GM23338 (cell line): Measurements from ENCODE around the gene CSPG4. TPM values are rescaled to one million over a fixed set of nuclear protein-coding genes. Genes with fewer than 3 reads are reported as not detected.
A peak's percentile ranks its signal among the peaks of the same experiment; 100 is the strongest.

Experiments used
- ATAC-seq: fragments of 200-7000 bp; cut with Tn5 transposase; 3 replicates; pipeline ENCODE4 v1.9.1; 2020
- DNase-seq: peaks from one replicate; pipeline ENCODE4 v3.0.0-alpha.2; 2015; ENCODE audit warnings: low spot score
- H2AFZ ChIP-seq: fragments of 200-600 bp; sonication (generic); 2 replicates; pipeline ENCODE4 v1.8.0; 2016; ENCODE audit warnings: antibody characterized with exemption, mild to moderate bottlenecking, moderate library complexity
- H3F3A ChIP-seq: fragments of 200-600 bp; sonication (generic); replicated peaks from 2 replicates; pipeline ENCODE4 v1.8.0; 2017; ENCODE audit warnings: antibody characterized with exemption, mixed run types, low read depth
- H3K27ac ChIP-seq: fragments of 200-600 bp; sonication (generic); 2 replicates; pipeline ENCODE4 v1.6.1; 2016; ENCODE audit warnings: low read depth
- H3K27me3 ChIP-seq: fragments of 200-600 bp; sonication (generic); 2 replicates; pipeline ENCODE4 v1.8.0; 2016; ENCODE audit warnings: mild to moderate bottlenecking, mixed run types, moderate library complexity; ENCODE audit not compliant: insufficient read depth
- H3K36me3 ChIP-seq: fragments of 200-600 bp; sonication (generic); 2 replicates; pipeline ENCODE4 v1.8.0; 2016; ENCODE audit warnings: mild to moderate bottlenecking; ENCODE audit not compliant: insufficient read depth
- H3K4me1 ChIP-seq: fragments of 200-600 bp; sonication (generic); 2 replicates; pipeline ENCODE4 v1.8.0; 2016; ENCODE audit warnings: mild to moderate bottlenecking, moderate library complexity; ENCODE audit not compliant: insufficient read depth
- H3K4me2 ChIP-seq: fragments of 200-600 bp; sonication (generic); 2 replicates; pipeline ENCODE4 v1.7.1; 2017; ENCODE audit warnings: mixed run types
- H3K4me3 ChIP-seq: fragments of 200-600 bp; sonication (generic); 2 replicates; pipeline ENCODE4 v1.6.1; 2016; ENCODE audit warnings: mixed run types
- H3K79me2 ChIP-seq: fragments of 200-600 bp; sonication (generic); replicated peaks from 2 replicates; pipeline ENCODE4 v1.8.0; 2017; ENCODE audit warnings: mild to moderate bottlenecking; ENCODE audit not compliant: insufficient read depth
- H3K9me2 ChIP-seq: fragments of 200-600 bp; sonication (generic); 2 replicates; pipeline ENCODE4 v1.8.0; 2017; ENCODE audit not compliant: insufficient read depth
- H4K20me1 ChIP-seq: fragments of 200-600 bp; sonication (generic); replicated peaks from 2 replicates; pipeline ENCODE4 v1.8.0; 2017; ENCODE audit warnings: mild to moderate bottlenecking; ENCODE audit not compliant: insufficient read depth
- H3K27ac Mint-ChIP-seq: 2 replicates; pipeline ENCODE4 v1.8.0; 2020; ENCODE audit warnings: inconsistent platforms, mild to moderate bottlenecking, moderate library complexity, mixed read lengths
- H3K27me3 Mint-ChIP-seq: 3 replicates; pipeline ENCODE4 v1.8.0; 2022; ENCODE audit warnings: low read depth, mild to moderate bottlenecking, moderate library complexity, mixed read lengths, inconsistent platforms; ENCODE audit not compliant: insufficient read depth, poor library complexity
- H3K36me3 Mint-ChIP-seq: 3 replicates; pipeline ENCODE4 v1.8.0; 2021; ENCODE audit warnings: low read depth, mild to moderate bottlenecking, inconsistent platforms, moderate library complexity, mixed read lengths
- H3K4me1 Mint-ChIP-seq: 3 replicates; pipeline ENCODE4 v1.8.0; 2020; ENCODE audit warnings: mild to moderate bottlenecking, inconsistent platforms, mixed read lengths
- H3K4me3 Mint-ChIP-seq: 3 replicates; pipeline ENCODE4 v1.8.0; 2021; ENCODE audit warnings: moderate library complexity, mild to moderate bottlenecking, inconsistent platforms, mixed read lengths
- H3K9me3 Mint-ChIP-seq: 3 replicates; pipeline ENCODE4 v1.8.0; 2020; ENCODE audit warnings: moderate library complexity, mild to moderate bottlenecking, inconsistent platforms, mixed read lengths
- CREB1 ChIP-seq: fragments of 250-450 bp; sonication (Bioruptor Pico); IDR thresholded peaks from 2 replicates; pipeline ENCODE4 v1.5.0; 2020; ENCODE audit warnings: low read depth, mild to moderate bottlenecking, moderate library complexity
- EZH2 ChIP-seq: fragments of 200-600 bp; sonication (generic); IDR thresholded peaks from one replicate; pipeline ENCODE4 v1.8.0; 2017; ENCODE audit warnings: antibody characterized with exemption, mild to moderate bottlenecking, low read depth; ENCODE audit not compliant: unreplicated experiment
- ZNF114 ChIP-seq: fragments of 250-450 bp; sonication (Bioruptor Pico); IDR thresholded peaks from 2 replicates; pipeline ENCODE4 v1.5.0; 2020; ENCODE audit warnings: mild to moderate bottlenecking, moderate library complexity
- polyA plus RNA-seq: library from polyadenylated mRNA; unstranded; fragments of >200 nt; fragmentation: Nextera tagmentation; extraction: Ambion mirVana; gene quantifications from 2 replicates; pipeline ENCODE4 v1.2.1, GENCODE V29; 2016
- total RNA-seq: library from RNA; depleted of rRNA; stranded (reverse); fragments of >200 nt; shearing (Covaris generic); gene quantifications from 2 replicates; pipeline ENCODE4 v1.2.3, GENCODE V29; 2014
- TF ChIP-seq, protein P1 (sequence below): fragments of 250-450 bp; sonication (Bioruptor Pico); IDR thresholded peaks from 2 replicates; pipeline ENCODE4 v1.5.0; 2020; ENCODE audit warnings: mild to moderate bottlenecking, moderate library complexity
- TF ChIP-seq, protein P2 (sequence below), 2 experiments: fragments of 200-600 bp in 1 of 2; sonication (generic) in 1 of 2; conservative IDR thresholded peaks; 2 replicates each; pipeline versions ENCODE4 v1.5.1 to v1.6.1; 2016 to 2017; ENCODE audit warnings: antibody characterized with exemption in 2 of 2, low read depth in 2 of 2, mild to moderate bottlenecking in 2 of 2, moderate library complexity in 1 of 2
- TF ChIP-seq, protein P3 (sequence below): IDR thresholded peaks from one replicate; pipeline ENCODE4 v1.6.1; 2018; ENCODE audit warnings: antibody characterized with exemption; ENCODE audit not compliant: unreplicated experiment

The CSPG4 gene
- total and polyA plus RNA-seq, 2 experiments from 2014 or later = 0.27 to 4.0 TPM

DNA sequence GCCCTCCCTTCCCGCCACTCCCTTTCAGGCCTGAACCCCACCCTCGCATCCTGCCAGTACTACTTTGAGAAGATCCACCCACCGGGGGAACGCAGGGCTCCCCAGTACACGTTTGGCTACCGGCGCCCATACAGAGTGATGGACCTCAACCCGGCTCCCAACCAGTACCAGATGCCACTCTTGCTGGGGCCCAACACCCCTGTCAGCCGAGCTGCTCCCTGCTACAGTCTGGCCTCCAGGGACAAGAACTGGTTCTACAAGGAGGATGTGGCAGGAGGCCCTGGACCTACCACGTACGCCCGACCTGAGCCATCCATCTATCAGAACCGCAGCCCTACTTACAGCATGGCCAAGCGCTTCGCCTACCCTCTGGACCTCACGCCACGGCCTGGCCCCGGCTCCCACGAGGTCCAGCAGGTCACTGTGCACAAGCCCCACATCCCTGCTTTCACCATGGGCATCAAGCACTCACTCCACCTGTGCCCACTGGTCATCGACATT is 14.4 kb upstream of the CSPG4 start (continued):
- TF ChIP-seq, protein P1, sequence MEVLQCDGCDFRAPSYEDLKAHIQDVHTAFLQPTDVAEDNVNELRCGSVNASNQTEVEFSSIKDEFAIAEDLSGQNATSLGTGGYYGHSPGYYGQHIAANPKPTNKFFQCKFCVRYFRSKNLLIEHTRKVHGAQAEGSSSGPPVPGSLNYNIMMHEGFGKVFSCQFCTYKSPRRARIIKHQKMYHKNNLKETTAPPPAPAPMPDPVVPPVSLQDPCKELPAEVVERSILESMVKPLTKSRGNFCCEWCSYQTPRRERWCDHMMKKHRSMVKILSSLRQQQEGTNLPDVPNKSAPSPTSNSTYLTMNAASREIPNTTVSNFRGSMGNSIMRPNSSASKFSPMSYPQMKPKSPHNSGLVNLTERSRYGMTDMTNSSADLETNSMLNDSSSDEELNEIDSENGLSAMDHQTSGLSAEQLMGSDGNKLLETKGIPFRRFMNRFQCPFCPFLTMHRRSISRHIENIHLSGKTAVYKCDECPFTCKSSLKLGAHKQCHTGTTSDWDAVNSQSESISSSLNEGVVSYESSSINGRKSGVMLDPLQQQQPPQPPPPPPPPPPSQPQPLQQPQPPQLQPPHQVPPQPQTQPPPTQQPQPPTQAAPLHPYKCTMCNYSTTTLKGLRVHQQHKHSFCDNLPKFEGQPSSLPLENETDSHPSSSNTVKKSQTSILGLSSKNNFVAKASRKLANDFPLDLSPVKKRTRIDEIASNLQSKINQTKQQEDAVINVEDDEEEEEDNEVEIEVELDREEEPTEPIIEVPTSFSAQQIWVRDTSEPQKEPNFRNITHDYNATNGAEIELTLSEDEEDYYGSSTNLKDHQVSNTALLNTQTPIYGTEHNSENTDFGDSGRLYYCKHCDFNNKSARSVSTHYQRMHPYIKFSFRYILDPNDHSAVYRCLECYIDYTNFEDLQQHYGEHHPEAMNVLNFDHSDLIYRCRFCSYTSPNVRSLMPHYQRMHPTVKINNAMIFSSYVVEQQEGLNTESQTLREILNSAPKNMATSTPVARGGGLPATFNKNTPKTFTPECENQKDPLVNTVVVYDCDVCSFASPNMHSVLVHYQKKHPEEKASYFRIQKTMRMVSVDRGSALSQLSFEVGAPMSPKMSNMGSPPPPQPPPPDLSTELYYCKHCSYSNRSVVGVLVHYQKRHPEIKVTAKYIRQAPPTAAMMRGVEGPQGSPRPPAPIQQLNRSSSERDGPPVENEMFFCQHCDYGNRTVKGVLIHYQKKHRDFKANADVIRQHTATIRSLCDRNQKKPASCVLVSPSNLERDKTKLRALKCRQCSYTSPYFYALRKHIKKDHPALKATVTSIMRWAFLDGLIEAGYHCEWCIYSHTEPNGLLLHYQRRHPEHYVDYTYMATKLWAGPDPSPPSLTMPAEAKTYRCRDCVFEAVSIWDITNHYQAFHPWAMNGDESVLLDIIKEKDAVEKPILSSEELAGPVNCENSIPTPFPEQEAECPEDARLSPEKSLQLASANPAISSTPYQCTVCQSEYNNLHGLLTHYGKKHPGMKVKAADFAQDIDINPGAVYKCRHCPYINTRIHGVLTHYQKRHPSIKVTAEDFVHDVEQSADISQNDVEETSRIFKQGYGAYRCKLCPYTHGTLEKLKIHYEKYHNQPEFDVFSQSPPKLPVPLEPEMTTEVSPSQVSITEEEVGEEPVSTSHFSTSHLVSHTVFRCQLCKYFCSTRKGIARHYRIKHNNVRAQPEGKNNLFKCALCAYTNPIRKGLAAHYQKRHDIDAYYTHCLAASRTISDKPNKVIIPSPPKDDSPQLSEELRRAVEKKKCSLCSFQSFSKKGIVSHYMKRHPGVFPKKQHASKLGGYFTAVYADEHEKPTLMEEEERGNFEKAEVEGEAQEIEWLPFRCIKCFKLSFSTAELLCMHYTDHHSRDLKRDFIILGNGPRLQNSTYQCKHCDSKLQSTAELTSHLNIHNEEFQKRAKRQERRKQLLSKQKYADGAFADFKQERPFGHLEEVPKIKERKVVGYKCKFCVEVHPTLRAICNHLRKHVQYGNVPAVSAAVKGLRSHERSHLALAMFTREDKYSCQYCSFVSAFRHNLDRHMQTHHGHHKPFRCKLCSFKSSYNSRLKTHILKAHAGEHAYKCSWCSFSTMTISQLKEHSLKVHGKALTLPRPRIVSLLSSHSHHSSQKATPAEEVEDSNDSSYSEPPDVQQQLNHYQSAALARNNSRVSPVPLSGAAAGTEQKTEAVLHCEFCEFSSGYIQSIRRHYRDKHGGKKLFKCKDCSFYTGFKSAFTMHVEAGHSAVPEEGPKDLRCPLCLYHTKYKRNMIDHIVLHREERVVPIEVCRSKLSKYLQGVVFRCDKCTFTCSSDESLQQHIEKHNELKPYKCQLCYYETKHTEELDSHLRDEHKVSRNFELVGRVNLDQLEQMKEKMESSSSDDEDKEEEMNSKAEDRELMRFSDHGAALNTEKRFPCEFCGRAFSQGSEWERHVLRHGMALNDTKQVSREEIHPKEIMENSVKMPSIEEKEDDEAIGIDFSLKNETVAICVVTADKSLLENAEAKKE (CRISPR knock-in tag) = no peak
- no peak for TF ChIP-seq ZNF114
- TF ChIP-seq, protein P2, sequence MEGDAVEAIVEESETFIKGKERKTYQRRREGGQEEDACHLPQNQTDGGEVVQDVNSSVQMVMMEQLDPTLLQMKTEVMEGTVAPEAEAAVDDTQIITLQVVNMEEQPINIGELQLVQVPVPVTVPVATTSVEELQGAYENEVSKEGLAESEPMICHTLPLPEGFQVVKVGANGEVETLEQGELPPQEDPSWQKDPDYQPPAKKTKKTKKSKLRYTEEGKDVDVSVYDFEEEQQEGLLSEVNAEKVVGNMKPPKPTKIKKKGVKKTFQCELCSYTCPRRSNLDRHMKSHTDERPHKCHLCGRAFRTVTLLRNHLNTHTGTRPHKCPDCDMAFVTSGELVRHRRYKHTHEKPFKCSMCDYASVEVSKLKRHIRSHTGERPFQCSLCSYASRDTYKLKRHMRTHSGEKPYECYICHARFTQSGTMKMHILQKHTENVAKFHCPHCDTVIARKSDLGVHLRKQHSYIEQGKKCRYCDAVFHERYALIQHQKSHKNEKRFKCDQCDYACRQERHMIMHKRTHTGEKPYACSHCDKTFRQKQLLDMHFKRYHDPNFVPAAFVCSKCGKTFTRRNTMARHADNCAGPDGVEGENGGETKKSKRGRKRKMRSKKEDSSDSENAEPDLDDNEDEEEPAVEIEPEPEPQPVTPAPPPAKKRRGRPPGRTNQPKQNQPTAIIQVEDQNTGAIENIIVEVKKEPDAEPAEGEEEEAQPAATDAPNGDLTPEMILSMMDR (conservative IDR thresholded peaks at IDR 0.05; ENCODE audit: low read depth in 2 of 2) = no peak

DNA sequence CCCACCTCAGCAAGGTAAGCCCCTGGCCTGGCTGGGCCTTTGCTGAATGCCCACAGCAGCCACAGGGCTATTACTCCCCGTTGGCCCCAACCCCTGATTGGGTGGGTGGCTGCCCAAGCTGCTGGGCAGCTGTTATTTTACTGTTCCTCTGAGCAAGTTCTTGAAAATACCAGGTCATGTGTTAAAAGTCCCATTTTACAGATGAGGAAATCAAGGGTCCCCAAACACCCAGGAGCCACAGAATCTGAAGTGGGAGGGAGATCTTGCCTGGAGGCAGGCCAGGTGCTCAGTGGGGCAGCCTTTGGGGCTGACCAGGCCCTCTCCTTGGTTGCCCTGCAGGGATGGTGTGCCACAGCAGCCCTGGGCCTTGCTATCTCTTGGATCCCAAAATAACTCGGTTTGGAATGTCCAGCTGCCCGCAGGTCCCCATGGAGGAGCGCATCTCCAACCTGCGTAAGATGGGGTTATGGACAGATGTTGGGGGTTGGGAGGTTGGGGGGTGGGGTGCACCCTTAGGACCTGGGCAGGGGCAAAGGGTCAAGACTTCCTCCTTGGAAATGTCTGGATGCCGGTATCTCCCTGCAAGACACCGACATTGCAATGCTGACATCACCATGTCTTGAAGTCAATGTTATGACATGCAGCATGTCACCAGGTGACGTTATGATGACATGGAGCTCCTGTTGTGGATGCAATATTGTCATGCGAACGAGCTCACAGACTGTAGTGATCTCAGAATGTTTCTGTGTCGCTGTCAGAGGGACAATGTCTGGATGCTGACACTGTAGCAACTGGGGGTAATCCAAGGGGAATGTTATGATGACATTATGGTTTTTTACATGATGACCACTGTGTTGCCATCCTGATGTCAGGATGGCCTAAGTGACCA is 13.3 kb upstream of the CSPG4 start:
- DNase-seq (no peak), ATAC-seq (no peak)
- Mint-ChIP-seq H3K4me1 (peaks cover 10% of the 10 kb centered on the region), H3K27ac (no peak overlapping the region), H3K36me3 (no peaks in the 10 kb centered on the region), H3K9me3 (no peaks in the 10 kb centered on the region), H3K27me3 (peaks cover 28% of the 10 kb centered on the region), H3K4me3 (no peak overlapping the region)
- Histone ChIP-seq H3K9me2 (no peaks in the 10 kb centered on the region), H3K27me3 (no peaks in the 10 kb centered on the region), H3K27ac (no peak overlapping the region), H3K36me3 (no peaks in the 10 kb centered on the region), H3F3A (no peaks in the 10 kb centered on the region), H2AFZ (no peak overlapping the region), H3K79me2 (no peaks in the 10 kb centered on the region), H3K4me2 (no peak overlapping the region), H3K4me1 (no peaks in the 10 kb centered on the region), H3K4me3 (no peak overlapping the region), H4K20me1 (no peaks in the 10 kb centered on the region)
- TF ChIP-seq EZH2 (no peak), CREB1 (CRISPR knock-in tag) (0 out of 2 replicates have a peak, but pooled peaks have one; percentile 17)
- TF ChIP-seq, protein P3, sequence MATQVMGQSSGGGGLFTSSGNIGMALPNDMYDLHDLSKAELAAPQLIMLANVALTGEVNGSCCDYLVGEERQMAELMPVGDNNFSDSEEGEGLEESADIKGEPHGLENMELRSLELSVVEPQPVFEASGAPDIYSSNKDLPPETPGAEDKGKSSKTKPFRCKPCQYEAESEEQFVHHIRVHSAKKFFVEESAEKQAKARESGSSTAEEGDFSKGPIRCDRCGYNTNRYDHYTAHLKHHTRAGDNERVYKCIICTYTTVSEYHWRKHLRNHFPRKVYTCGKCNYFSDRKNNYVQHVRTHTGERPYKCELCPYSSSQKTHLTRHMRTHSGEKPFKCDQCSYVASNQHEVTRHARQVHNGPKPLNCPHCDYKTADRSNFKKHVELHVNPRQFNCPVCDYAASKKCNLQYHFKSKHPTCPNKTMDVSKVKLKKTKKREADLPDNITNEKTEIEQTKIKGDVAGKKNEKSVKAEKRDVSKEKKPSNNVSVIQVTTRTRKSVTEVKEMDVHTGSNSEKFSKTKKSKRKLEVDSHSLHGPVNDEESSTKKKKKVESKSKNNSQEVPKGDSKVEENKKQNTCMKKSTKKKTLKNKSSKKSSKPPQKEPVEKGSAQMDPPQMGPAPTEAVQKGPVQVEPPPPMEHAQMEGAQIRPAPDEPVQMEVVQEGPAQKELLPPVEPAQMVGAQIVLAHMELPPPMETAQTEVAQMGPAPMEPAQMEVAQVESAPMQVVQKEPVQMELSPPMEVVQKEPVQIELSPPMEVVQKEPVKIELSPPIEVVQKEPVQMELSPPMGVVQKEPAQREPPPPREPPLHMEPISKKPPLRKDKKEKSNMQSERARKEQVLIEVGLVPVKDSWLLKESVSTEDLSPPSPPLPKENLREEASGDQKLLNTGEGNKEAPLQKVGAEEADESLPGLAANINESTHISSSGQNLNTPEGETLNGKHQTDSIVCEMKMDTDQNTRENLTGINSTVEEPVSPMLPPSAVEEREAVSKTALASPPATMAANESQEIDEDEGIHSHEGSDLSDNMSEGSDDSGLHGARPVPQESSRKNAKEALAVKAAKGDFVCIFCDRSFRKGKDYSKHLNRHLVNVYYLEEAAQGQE = no peak
